Glomerular endothelial cell (primary cell): Measurements from ENCODE around the gene VSNL1. TPM values are rescaled to one million over a fixed set of nuclear protein-coding genes. Genes with fewer than 3 reads are reported as not detected.

ENCODE experiments used
- DNase-seq: peaks from one replicate; pipeline ENCODE4 v3.0.0-alpha.2; 2011; ENCODE audit warnings: low read depth, low spot score; ENCODE audit errors: extremely low read depth
- total RNA-seq: library from RNA; depleted of rRNA; stranded (reverse); fragments of >200 nt; gene quantifications from 2 replicates; pipeline ENCODE4 v1.2.3, GENCODE V29; 2015

VSNL1 gene
- total RNA-seq, 1 donor from 2014 or later, result not detected

- DNase-seq, result no peak
Observed at GRCh38 chr2:17580319-17580715, 39.8 kb downstream of the VSNL1 start.

GRCh38 chr2:17581831-17582230 is 41.3 kb downstream of the VSNL1 start:
- DNase-seq, result no peak

GRCh38 chr2:17583166-17583565 is 42.7 kb downstream of the VSNL1 start:
- DNase-seq, result no peak

- no peak for DNase-seq
Observed at GRCh38 chr2:17583646-17584045, 43.1 kb downstream of the VSNL1 start.

GRCh38 chr2:17584689-17585088 is 44.2 kb downstream of the VSNL1 start:
- no peak for DNase-seq

- DNase-seq, result no peak
Observed at GRCh38 chr2:17587469-17587868, 47.0 kb downstream of the VSNL1 start.

- DNase-seq, result no peak
Observed at GRCh38 chr2:17588031-17588430, 47.5 kb downstream of the VSNL1 start.

GRCh38 chr2:17589406-17590035 is 49.0 kb downstream of the VSNL1 start:
- DNase-seq, result no peak

- DNase-seq, result no peak
Observed at GRCh38 chr2:17590342-17590911, 49.9 kb downstream of the VSNL1 start.

- DNase-seq, result no peak
Observed at GRCh38 chr2:17591846-17592245, 51.4 kb downstream of the VSNL1 start.

GRCh38 chr2:17592731-17593409 is 52.4 kb downstream of the VSNL1 start:
- no peak for DNase-seq

- DNase-seq, result no peak
Observed at GRCh38 chr2:17593445-17593840, 52.9 kb downstream of the VSNL1 start.

- no peak for DNase-seq
Observed at GRCh38 chr2:17593841-17594491, 53.5 kb downstream of the VSNL1 start.

- DNase-seq, result no peak
Observed at GRCh38 chr2:17594533-17595401, 54.3 kb downstream of the VSNL1 start.

- no peak for DNase-seq
Observed at GRCh38 chr2:17599617-17600016, 59.1 kb downstream of the VSNL1 start.

GRCh38 chr2:17600556-17601204 is 60.2 kb downstream of the VSNL1 start:
- no peak for DNase-seq

- DNase-seq, result no peak
Observed at GRCh38 chr2:17604050-17604449, 63.6 kb downstream of the VSNL1 start.

GRCh38 chr2:17605696-17606095 is 65.2 kb downstream of the VSNL1 start:
- DNase-seq, result no peak

GRCh38 chr2:17606851-17607250 is 66.4 kb downstream of the VSNL1 start:
- DNase-seq, result no peak

- DNase-seq, result no peak
Observed at GRCh38 chr2:17607379-17607778, 66.9 kb downstream of the VSNL1 start.
